Occipital lobe (tissue), 2 donors: ENCODE measurements around the gene ODAD2. TPM values are rescaled to one million over a fixed set of nuclear protein-coding genes. Genes with fewer than 3 reads are reported as not detected.
"Not testable (repeated sequence)": the region's sequence is repeated elsewhere in the genome, so short reads cannot be mapped to it uniquely, and the experiment has no call there.

Experiments
- DNase-seq: peaks from one replicate; lab custom pipeline; 2025; lab: John Stamatoyannopoulos, UW
- total RNA-seq: library from RNA; depleted of rRNA; stranded (reverse); fragments of >200 nt; gene quantifications from one replicate; pipeline ENCODE4 v1.2.3, GENCODE V29; 2014

Gene ODAD2
- 1.9 TPM for total RNA-seq

- DNase-seq, result no peak
Measured at GRCh38 chr10:27998954-27999275, at the start of gene ODAD2. ODAD2 (minus strand) TSS chr10:27999079; CDS start chr10:27995142, 3,937 bp downstream.

- DNase-seq, result no peak
Measured at GRCh38 chr10:28047061-28047460, 48.2 kb upstream of the ODAD2 start.

- DNase-seq, result no peak
Measured at GRCh38 chr10:28046579-28046978, 47.7 kb upstream of the ODAD2 start.

GRCh38 chr10:28043941-28044340 is 45.1 kb upstream of the ODAD2 start:
- no peak for DNase-seq

- no peak for DNase-seq
Measured at GRCh38 chr10:28036587-28036986, 37.7 kb upstream of the ODAD2 start.

GRCh38 chr10:28020993-28021982 is 22.4 kb upstream of the ODAD2 start:
- DNase-seq, result no peak

- DNase-seq, result no peak
Measured at GRCh38 chr10:28020080-28020860, 21.4 kb upstream of the ODAD2 start.

- DNase-seq, result no peak
Measured at GRCh38 chr10:28014651-28015050, 15.8 kb upstream of the ODAD2 start.

GRCh38 chr10:28012990-28013515 is 14.2 kb upstream of the ODAD2 start:
- DNase-seq, result no peak

- DNase-seq, result no peak
Measured at GRCh38 chr10:28010821-28011220, 11.9 kb upstream of the ODAD2 start.

GRCh38 chr10:28008054-28008453 is 9.2 kb upstream of the ODAD2 start:
- DNase-seq, result no peak

- DNase-seq, result no peak
Measured at GRCh38 chr10:28001353-28001752, 2.5 kb upstream of the ODAD2 start.

GRCh38 chr10:27998178-27998953 is 513 bp downstream of the ODAD2 start:
- peak; percentile 16 for DNase-seq

GRCh38 chr10:27997865-27998177 is 1.1 kb downstream of the ODAD2 start:
- DNase-seq, result no peak

- DNase-seq, result no peak
Measured at GRCh38 chr10:27995311-27995710, 3.6 kb downstream of the ODAD2 start.

- DNase-seq, result not testable (repeated sequence)
Measured at GRCh38 chr10:27989357-27989756, 9.5 kb downstream of the ODAD2 start.

GRCh38 chr10:27986821-27987220 is 12.1 kb downstream of the ODAD2 start:
- no peak for DNase-seq

- DNase-seq, result no peak
Measured at GRCh38 chr10:27982875-27983543, 15.9 kb downstream of the ODAD2 start.

GRCh38 chr10:27981744-27982143 is 17.1 kb downstream of the ODAD2 start:
- DNase-seq, result no peak

GRCh38 chr10:27970795-27971194 is 28.1 kb downstream of the ODAD2 start:
- DNase-seq, result not testable (repeated sequence)

- not testable (repeated sequence) for DNase-seq
Measured at GRCh38 chr10:27969931-27970330, 28.9 kb downstream of the ODAD2 start.
